Stimulated activated memory B cell treated with anti-CD40 and anti-IgM and Interleukin-4, amounts not matched to agents 10 μg/mL and 1 μg/mL and 100 μg/mL, for 72 hours (primary cell): ENCODE results near the gene UGT1A9.

Experiments
- ATAC-seq: fragments of 150-1000 bp; cut with Tn5 transposase; 2 replicates; pipeline ENCODE4 v1.10.0; 2021
- H3K27ac Mint-ChIP-seq: one replicate; pipeline ENCODE4 v1.8.0; 2022; ENCODE audit warnings: mild to moderate bottlenecking, mixed read lengths
- H3K27me3 Mint-ChIP-seq: one replicate; pipeline ENCODE4 v1.8.0; 2022; ENCODE audit warnings: mixed read lengths
- H3K36me3 Mint-ChIP-seq: one replicate; pipeline ENCODE4 v1.8.0; 2022; ENCODE audit warnings: mixed read lengths
- H3K4me1 Mint-ChIP-seq: one replicate; pipeline ENCODE4 v1.8.0; 2022; ENCODE audit warnings: mixed read lengths
- H3K4me3 Mint-ChIP-seq: one replicate; pipeline ENCODE4 v1.8.0; 2022; ENCODE audit warnings: mild to moderate bottlenecking, moderate library complexity, mixed read lengths
- H3K9me3 Mint-ChIP-seq: one replicate; pipeline ENCODE4 v1.8.0; 2022; ENCODE audit warnings: mixed read lengths

UGT1A9 gene

GRCh38 chr2:233668605-233669260, 3.0 kb upstream of the UGT1A9 start:
- Mint-ChIP-seq H3K27me3 (no peaks in the 10 kb centered on the region), H3K36me3 (no peaks in the 10 kb centered on the region), H3K4me3 (no peak overlapping the region), H3K27ac (no peak overlapping the region), H3K4me1 (no peaks in the 10 kb centered on the region), H3K9me3 (no peaks in the 10 kb centered on the region)
- ATAC-seq = no peak

GRCh38 chr2:233672886-233673285, 1.2 kb downstream of the UGT1A9 start:
- ATAC-seq = no peak
- Mint-ChIP-seq H3K36me3 (no peaks in the 10 kb centered on the region), H3K4me1 (no peaks in the 10 kb centered on the region), H3K27me3 (no peaks in the 10 kb centered on the region), H3K27ac (no peak overlapping the region), H3K9me3 (no peaks in the 10 kb centered on the region), H3K4me3 (no peak overlapping the region)

GRCh38 chr2:233673896-233674295, 2.2 kb downstream of the UGT1A9 start:
- Mint-ChIP-seq H3K36me3 (no peaks in the 10 kb centered on the region), H3K27me3 (peaks cover 5% of the 10 kb centered on the region), H3K9me3 (no peaks in the 10 kb centered on the region), H3K27ac (no peak overlapping the region), H3K4me3 (no peak overlapping the region), H3K4me1 (no peaks in the 10 kb centered on the region)
- ATAC-seq = no peak

DNA sequence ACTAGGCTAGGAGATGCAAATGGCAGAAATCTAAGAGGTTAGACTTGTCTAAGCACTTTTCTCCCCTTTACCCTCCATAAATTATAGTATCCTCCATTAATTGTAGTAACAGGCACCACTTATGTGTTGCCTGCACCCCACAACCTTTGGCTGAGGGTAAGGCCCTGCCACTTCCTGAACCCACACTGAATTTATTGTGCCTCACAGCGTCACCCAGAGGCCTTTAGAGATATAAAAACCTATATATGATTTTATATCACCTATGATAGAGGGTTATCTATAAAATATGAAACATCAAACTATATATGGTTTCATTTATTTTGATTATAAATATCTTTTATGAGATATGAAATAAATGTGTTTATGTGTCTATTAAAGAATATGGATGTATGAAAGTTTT, 2.6 kb downstream of the UGT1A9 start:
- Mint-ChIP-seq H3K36me3 (no peaks in the 10 kb centered on the region), H3K27me3 (peaks cover 9% of the 10 kb centered on the region), H3K27ac (no peak overlapping the region), H3K4me1 (no peaks in the 10 kb centered on the region), H3K4me3 (no peak overlapping the region), H3K9me3 (no peaks in the 10 kb centered on the region)
- ATAC-seq = no peak

DNA sequence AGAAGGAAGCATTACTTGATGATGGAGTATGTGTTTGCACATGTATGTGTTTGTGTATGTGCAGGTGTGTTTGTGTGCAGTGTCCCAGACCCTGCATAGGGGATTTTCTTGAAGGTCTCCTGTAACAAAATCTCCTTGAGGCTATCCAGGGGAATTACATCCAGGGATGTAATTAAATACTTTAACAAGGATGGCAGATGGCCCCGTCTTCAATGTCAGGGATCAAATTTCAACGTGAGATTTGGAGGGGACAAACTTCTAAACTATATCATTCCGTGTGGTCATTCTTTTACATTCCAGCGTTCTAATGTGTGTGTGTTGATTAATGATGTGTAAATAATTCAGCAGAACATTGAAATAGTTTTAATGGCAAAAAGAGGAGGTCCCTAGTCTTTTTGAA, 3.3 kb downstream of the UGT1A9 start:
- Mint-ChIP-seq H3K36me3 (no peaks in the 10 kb centered on the region), H3K27me3 (peaks cover 16% of the 10 kb centered on the region), H3K4me1 (no peaks in the 10 kb centered on the region), H3K9me3 (no peaks in the 10 kb centered on the region), H3K27ac (no peak overlapping the region), H3K4me3 (no peak overlapping the region)
- no peak for ATAC-seq

DNA sequence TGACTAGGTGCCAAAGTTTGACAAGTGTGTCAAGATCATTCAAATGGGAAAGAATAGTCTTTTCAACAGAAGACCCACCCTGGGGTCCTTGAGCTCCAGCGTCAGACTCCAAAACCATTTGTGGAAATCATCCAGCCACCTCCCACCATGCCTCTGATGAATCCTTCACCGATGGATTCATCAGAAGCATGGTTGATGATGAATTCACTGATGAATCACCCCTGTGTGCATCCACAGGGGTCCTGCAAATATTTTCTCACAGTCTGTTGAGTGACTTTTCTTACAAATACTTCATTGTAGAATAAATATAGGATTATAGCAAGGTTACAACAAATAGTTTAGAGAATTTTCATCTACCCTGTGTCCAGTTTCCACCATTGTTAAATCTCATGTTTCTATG, 4.3 kb downstream of the UGT1A9 start:
- H3K27me3 Mint-ChIP-seq = peaks cover 19% of the 10 kb centered on the region
- ATAC-seq = no peak
- H3K36me3 Mint-ChIP-seq = no peaks in the 10 kb centered on the region
- H3K4me1 Mint-ChIP-seq = no peaks in the 10 kb centered on the region
- no peak overlapping the region for H3K27ac Mint-ChIP-seq
- no peaks in the 10 kb centered on the region for H3K9me3 Mint-ChIP-seq
- no peak overlapping the region for H3K4me3 Mint-ChIP-seq

DNA sequence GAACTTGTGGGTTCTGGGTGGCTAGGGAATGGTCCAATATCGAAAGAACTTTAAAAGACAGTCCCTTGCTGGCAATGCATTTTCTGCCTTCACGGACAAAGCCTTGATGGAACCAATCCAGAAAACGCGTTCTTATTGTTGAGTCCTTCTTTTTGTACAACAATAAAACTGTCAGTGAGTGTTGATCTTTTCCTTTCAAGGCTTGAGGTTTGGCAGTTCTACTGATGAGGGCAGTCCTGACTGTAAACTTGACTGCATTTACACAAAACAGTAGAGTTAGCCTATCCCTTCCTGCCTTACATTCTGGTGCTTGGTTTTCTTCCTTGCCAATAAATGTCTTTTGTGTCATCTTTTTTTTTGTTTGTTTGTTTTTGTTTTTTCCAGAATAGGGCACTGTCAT, 7.5 kb downstream of the UGT1A9 start:
- no peaks in the 10 kb centered on the region for H3K36me3 Mint-ChIP-seq
- H3K4me3 Mint-ChIP-seq = no peak overlapping the region
- H3K9me3 Mint-ChIP-seq = no peaks in the 10 kb centered on the region
- H3K27me3 Mint-ChIP-seq = peaks cover 19% of the 10 kb centered on the region
- no peak overlapping the region for H3K27ac Mint-ChIP-seq
- ATAC-seq = no peak
- H3K4me1 Mint-ChIP-seq = no peaks in the 10 kb centered on the region

- Mint-ChIP-seq H3K27me3 (peaks cover 19% of the 10 kb centered on the region), H3K4me3 (no peak overlapping the region), H3K36me3 (no peaks in the 10 kb centered on the region), H3K27ac (no peak overlapping the region), H3K4me1 (no peaks in the 10 kb centered on the region), H3K9me3 (no peaks in the 10 kb centered on the region)
- ATAC-seq = no peak
Observed at GRCh38 chr2:233680361-233681045, 8.8 kb downstream of the UGT1A9 start.

DNA sequence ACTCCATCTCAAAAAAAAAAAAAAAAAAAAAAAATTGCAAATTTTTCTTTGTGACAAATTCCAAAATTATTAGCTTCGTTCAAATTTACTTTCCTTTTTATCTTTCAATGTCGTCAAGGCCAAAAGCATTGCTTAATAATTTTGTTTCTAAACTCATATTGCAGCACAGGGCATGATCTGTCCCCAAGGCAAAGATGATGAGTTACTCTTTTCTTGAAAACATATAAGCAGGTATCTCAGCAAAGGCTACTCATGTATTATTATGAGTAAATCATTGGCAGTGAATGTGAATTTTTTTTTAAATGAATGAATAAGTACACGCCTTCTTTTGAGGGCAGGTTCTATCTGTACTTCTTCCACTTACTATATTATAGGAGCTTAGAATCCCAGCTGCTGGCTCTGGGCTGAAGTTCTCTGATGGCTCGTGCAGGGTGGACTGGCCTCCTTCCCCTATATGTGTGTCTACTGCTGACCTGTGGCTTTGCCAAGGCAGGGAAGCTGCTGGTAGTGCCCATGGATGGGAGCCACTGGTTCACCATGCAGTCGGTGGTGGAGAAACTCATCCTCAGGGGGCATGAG, 9.9 kb downstream of the UGT1A9 start, which contains the start of gene UGT1A7:
TSS of gene UGT1A7 (plus strand) at position 381 of the 579 bp plus-strand sequence. CDS start at position 418, 37 bp downstream.
- H3K27ac Mint-ChIP-seq = no peak within 1 kb of the TSS
- peaks cover 19% of the 10 kb centered on the region for H3K27me3 Mint-ChIP-seq
- H3K4me3 Mint-ChIP-seq = no peak within 1 kb of the TSS
- ATAC-seq = no peak
- H3K4me1 Mint-ChIP-seq = no peaks in the 10 kb centered on the region
- H3K9me3 Mint-ChIP-seq = no peaks in the 10 kb centered on the region
- H3K36me3 Mint-ChIP-seq = no peaks in the 10 kb centered on the region

DNA sequence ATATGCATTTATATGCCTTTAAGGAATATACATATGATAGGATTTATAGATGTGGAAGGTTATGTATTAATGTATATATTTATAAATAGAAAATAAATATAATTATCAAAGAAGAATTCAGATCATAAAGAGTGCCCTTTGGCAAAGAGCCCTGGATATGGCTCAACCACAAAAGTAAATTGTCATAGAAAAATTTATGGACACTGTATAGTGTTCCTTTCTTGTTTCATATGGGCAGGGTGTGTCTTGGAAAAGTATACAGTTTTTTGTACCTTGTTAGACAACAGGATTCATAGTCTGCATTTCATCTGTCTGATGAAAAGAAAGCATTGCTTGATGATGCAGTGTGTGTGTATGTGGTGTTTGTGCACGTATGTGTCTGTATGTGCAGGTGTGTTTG, 12.9 kb downstream of the UGT1A9 start:
- ATAC-seq = no peak
- Mint-ChIP-seq H3K27me3 (peaks cover 7% of the 10 kb centered on the region), H3K4me3 (no peak overlapping the region), H3K9me3 (no peaks in the 10 kb centered on the region), H3K36me3 (no peaks in the 10 kb centered on the region), H3K27ac (no peak overlapping the region), H3K4me1 (peaks cover 6% of the 10 kb centered on the region)

DNA sequence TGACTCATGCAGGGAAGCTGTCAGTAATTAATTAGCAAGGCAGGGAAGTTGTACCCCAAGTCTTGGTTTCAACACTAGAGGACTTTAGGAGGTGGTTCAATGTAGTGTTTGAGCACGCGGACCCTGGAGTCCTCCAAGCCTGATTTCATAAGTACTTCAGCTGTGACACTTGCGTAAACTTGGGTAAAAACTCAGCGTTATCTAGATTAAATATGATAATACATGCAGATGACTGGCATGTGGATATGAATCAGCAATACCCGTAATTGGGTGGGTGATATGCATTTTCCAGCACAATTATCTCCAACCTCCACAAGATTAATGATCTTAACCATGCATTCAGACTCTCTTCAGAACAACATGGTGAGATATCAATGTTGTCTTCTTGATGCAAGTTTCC, 15.2 kb downstream of the UGT1A9 start:
- no peak for ATAC-seq
- Mint-ChIP-seq H3K9me3 (no peaks in the 10 kb centered on the region), H3K27me3 (no peaks in the 10 kb centered on the region), H3K27ac (no peak overlapping the region), H3K4me3 (no peak overlapping the region), H3K4me1 (peaks cover 6% of the 10 kb centered on the region), H3K36me3 (no peaks in the 10 kb centered on the region)

DNA sequence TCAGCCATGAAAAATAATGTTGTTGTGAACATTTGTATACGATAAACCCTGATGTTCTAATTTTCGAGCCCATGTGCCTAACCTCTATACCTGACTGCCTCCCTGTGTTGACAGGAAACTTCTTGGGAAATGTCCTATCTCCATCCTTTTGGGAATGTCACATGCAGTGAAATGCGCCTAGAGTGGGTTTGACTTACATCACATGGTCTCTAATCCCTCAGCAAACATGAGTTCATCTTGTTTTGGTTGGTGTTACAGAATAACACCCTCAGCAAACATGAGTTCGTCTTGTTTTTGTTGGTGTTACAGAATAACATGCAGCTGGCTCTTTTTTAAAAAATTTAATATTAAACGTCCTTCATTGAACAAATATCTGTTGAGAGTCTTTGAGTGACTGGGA, 16.6 kb downstream of the UGT1A9 start:
- Mint-ChIP-seq H3K4me1 (peaks cover 6% of the 10 kb centered on the region), H3K4me3 (no peak overlapping the region), H3K9me3 (no peaks in the 10 kb centered on the region), H3K27me3 (no peaks in the 10 kb centered on the region), H3K27ac (no peak overlapping the region), H3K36me3 (no peaks in the 10 kb centered on the region)
- ATAC-seq = no peak

- H3K27me3 Mint-ChIP-seq = no peaks in the 10 kb centered on the region
- peaks cover 6% of the 10 kb centered on the region for H3K4me1 Mint-ChIP-seq
- H3K9me3 Mint-ChIP-seq = no peaks in the 10 kb centered on the region
- H3K36me3 Mint-ChIP-seq = no peaks in the 10 kb centered on the region
- peak; percentile 54 for ATAC-seq
- no peak overlapping the region for H3K4me3 Mint-ChIP-seq
- no peak overlapping the region for H3K27ac Mint-ChIP-seq
Observed at GRCh38 chr2:233689031-233689430, 17.3 kb downstream of the UGT1A9 start.

DNA sequence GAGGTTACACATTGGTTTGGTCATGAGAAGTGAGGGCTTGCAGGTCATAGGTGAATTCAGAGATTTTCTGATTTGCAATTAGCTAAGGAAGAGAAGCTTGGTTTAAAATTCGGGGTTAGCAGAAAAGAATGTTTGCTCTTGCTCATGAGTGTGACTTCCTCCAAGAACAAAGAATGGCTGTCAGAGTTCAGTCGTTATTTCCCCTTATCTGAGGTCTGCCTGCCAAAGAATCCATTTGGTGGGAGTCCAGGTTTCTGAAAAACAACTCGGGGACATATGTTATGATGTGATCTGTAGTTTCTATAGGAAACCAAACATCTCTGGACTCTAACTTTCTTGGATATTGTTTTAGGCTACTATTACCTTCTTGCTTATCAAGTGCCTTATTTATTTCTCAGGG, 17.8 kb downstream of the UGT1A9 start:
- Mint-ChIP-seq H3K27me3 (no peaks in the 10 kb centered on the region), H3K36me3 (no peaks in the 10 kb centered on the region), H3K27ac (no peak overlapping the region), H3K4me3 (no peak overlapping the region), H3K9me3 (no peaks in the 10 kb centered on the region), H3K4me1 (peaks cover 6% of the 10 kb centered on the region)
- no peak for ATAC-seq

DNA sequence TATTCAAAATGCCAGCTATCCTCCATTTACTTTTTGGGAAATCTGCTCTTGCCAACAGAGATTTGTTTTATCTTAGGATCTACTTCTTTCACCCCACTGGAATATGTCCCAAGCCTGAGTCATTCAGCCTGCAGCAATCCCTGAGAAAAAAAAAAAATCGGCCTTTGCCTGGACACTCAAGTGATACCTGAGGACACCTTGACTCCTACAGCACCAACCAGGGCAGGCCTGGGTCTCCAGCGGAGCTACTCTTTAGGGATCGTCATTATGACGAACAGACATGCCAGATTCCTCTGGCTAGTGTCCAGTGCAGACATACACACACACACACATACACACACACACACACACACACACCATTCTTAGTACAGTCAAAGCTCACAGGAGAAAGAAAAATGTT, 18.7 kb downstream of the UGT1A9 start:
- Mint-ChIP-seq H3K27ac (no peak overlapping the region), H3K4me3 (no peak overlapping the region), H3K4me1 (peaks cover 6% of the 10 kb centered on the region), H3K36me3 (no peaks in the 10 kb centered on the region), H3K9me3 (no peaks in the 10 kb centered on the region), H3K27me3 (no peaks in the 10 kb centered on the region)
- no peak for ATAC-seq
